UCSD-AML1 (cell line): Measurements from ENCODE around the gene MGAT4B.
"Not testable (repeated sequence)": the region's sequence is repeated elsewhere in the genome, so short reads cannot be mapped to it uniquely, and the experiment has no call there.

ENCODE experiments used
- DNase-seq: peaks from one replicate; lab custom pipeline; 2025; ENCODE audit not compliant: unreplicated experiment; lab: John Stamatoyannopoulos, UW

The MGAT4B gene

DNA sequence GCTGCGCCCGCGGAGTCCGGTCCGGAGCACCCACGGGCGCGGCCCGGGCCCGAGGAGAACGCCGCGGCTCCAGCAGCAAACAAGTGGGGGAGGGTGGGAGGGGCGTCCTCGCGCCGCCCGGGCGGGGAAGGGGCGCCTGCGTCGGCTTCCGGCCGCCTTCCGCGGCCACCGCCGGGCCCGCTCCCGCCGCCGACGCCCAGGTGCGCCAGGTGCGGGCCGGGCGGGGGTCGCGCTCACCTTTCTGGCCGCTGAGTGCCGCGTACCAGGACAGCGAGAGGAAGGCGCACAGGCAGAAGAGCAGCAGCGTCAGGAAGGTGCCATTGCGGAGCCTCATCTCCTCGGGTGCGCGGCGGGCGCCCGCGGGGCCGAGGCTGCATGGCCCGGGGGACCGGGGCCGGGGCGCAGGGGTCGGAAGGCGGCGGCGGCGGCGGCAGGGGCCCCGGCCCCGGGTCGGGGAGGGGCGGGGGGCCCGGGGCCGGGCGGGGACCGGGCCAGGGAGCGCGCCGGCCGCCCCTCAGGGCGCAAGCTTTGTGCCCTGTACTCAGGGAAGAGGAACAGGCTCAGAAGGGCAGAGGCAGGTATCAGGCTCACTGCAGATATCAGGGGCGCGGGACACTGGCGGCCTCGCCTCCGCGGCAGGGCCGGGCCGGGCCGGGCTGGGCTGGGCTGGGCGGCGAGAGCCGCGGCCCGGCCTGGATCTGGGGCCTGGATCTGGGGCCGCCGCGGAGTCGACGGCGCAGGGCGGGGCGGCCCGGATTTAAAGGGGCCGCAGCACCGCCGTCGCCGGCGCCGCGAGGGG, at the start of gene MGAT4B:
Gene MGAT4B, minus strand, starts transcription at position 617 of the 799 bp plus-strand sequence. Its CDS starts 283 bp downstream, at position 334.
- DNase-seq: peak; percentile 81

DNA sequence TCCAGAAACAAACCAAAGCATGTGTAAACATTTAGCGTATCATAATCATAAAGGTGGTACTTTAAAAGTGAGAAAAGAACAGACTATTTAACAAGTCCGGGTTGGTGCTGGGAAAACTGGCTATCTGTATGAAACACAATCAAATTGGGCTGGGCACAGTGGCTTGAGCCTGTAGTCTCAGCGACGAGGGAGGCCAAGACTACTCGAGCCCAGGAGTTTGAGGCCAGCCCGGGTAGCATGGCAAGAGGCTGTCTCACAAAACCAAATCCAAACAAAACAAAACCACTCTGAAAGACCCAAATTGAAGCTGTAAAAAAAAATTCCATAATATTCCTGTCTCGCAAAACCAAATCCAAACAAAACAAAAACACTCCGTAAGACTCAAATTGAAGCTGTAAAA, 47.7 kb upstream of the MGAT4B start:
- no peak for DNase-seq

DNA sequence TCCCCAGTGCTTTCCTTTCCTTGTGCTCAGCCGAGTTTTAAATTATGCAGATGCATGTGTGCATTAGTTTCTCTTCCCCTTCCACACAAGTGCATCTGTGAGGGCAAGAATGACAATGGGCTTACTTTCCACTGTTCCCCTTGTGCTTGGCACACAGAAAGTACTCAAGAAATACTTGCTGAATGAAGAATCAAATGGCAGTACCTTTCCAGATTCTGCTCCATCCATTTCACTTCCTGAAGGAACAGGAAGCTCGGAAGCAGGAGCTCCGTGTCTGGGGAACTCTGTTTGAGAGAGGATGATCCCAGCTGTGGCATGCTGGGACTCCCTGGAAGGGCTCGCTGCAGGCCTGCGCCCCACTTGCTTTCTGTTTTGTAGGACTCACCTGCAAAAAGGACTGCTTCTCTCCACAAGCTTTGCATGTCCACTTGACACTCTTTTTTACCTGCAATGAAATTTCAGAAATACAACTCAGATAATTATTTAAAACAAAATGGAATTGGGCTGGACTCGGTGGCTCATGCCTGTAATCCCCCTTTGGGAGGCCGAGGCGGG, 46.4 kb upstream of the MGAT4B start:
- DNase-seq: no peak

DNA sequence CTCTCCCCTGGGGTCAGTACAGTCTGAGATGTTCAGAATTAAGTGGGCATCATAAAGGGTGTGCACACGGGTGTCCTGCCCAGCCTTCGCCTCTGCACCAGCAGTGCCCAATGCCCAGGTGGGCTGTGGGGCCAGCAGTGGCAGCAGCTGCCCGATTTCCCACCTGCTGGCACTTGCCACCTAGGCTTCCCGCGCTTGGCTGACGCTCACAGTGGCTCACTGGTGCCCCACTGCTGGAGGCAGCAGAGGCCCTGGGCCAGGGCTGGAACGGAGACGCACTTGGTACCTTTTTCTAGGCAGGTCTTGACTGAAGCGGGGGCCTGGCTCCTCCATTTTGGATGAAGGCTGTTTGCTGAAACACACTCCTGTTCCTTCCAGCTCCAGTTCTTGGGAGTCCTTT, 35.0 kb upstream of the MGAT4B start:
- no peak for DNase-seq

DNA sequence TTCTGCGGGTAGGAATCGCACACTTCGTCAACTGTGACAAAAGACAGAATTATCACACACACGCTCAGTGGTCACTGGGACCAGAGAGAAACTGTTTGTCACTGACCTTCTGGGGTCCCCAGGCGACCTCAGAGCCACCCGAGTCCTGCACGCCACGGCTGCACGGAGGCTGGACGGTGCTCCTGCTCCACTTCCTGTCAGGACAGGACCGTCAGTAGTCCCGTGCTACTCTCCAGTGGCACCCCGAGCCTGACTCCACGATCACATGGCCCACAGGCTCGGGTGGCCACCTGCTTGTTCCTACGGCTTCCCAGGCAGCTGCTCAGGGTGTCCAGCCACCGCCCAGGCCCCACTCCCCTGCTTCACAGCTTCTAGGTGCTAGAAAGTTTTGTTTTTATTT, 34.1 kb upstream of the MGAT4B start:
- DNase-seq: no peak

DNA sequence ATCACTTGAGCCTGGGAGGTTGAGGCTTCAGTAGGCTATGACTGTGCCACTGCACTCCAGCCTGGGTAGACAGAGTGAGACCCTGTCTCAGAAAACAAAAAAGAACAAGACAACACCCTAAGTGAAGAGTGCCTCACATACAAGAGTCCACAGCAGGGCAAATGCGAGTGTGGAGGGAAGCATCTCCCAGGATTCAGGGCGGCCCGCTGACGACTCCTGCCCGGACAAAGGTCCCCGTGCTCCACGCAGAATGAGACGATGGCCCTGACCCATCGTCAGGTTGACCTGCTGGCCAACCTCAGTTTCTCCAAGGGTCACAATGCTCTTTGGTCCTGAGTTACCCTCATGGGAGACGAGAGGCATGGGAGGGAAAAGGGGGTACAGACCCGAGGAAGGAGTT, 33.7 kb upstream of the MGAT4B start:
- DNase-seq: no peak

DNA sequence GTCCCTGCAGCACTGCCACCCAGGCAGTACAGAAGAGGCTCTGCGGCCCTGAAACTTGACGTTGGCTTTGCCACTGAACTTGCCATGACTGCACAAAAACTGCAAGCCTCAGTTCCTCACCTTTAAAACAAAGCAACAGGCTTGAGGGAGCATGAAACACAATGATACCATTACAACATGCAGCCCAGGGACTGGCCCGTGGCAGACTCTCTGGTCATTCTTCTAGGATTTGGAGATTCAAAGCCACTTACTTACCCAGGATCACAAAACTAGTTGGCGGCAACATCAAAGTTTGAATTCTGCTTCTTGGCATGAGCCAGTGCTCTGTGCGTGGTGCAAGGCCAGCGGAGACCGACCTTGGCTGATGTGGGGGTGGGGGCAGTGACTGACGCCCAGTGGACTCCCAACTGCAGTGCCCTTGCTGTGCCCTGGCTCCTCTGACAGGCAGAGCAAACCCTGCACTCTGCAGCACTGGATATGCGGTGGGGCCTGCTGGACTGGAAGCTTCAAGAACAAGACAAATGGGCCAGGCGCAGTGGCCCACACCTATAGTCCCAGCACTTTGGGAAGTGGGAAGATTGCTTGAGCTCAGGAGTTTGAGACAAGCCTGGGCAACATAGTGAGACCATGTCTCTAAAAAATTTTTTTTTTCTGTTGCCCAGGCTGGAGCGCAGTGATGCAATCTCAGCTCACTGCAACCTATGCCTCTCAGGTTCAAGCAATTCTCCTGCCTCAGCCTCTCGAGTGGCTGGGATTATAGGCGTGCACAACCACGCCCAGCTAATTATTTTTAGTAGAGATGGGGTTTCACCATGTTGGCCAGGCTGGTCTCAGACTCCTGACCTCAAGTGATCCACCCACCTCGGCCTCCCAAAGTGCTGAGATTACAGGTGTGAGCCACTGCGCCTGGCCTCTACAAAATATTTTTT, 32.9 kb upstream of the MGAT4B start:
- no peak for DNase-seq

DNA sequence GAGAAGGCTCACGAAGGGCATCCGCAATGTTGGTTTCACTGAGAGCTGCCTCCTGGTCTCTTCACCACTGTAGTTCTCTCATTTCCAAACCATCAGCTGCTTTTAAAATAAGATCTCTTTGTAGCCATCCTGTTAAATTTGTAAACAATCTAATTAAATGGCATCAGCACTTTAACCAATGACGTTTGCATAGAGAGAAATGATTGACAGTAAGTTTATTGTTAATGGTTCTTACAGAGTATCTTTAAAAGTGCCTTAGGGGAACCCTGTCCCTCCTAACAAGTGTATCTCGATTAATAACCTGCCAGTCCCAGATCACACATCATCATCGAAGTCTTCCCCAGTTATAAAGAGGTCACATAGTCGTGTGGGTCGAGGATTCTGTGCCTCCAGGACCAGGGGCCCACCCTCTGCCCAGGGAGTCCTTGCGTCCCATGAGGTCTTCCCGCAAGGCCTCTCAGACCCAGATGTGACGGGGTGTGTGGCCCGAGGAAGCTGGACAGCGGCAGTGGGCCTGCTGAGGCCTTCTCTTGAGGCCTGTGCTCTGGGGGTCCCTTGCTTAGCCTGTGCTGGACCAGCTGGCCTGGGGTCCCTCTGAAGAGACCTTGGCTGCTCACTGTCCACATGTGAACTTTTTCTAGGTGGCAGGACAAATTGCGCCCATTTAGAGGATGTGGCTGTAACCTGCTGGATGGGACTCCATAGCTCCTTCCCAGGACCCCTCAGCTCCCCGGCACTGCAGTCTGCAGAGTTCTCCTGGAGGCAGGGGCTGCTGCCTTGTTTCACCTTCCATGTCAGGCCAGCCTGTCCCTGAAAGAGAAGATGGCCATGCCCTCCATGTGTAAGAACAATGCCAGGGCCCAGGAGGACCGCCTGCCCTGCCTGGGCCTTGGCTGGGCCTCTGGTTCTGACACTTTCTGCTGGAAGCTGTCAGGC, 30.7 kb upstream of the MGAT4B start:
- no peak for DNase-seq

DNA sequence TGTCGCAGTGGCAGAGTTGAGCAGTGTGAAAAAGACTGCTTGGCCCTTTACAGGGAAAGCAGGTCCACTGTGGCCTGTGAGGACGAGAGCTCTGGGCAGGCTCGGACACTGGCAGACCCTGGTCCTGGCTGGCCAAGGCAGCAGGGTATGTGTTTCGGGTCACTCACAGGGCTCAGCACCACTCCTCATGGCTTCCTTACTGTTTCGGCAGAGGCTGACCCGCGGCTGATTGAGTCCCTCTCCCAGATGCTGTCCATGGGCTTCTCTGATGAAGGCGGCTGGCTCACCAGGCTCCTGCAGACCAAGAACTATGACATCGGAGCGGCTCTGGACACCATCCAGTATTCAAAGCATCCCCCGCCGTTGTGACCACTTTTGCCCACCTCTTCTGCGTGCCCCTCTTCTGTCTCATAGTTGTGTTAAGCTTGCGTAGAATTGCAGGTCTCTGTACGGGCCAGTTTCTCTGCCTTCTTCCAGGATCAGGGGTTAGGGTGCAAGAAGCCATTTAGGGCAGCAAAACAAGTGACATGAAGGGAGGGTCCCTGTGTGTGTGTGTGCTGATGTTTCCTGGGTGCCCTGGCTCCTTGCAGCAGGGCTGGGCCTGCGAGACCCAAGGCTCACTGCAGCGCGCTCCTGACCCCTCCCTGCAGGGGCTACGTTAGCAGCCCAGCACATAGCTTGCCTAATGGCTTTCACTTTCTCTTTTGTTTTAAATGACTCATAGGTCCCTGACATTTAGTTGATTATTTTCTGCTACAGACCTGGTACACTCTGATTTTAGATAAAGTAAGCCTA, 29.8 kb upstream of the MGAT4B start:
- no peak for DNase-seq

DNA sequence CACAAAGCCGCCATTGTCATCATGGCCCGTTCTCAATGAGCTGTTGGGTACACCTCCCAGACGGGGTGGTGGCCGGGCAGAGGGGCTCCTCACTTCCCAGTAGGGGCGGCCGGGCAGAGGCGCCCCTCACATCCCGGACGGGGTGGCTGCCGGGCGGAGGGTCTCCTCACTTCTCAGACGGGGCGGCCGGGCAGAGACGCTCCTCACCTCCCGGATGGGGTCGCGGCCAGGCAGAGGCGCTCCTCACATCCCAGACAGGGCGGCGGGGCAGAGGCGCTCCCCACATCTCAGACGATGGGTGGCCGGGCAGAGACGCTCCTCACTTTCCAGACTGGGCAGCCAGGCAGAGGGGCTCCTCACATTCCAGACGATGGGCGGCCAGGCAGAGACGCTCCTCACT, 28.2 kb upstream of the MGAT4B start:
- DNase-seq: not testable (repeated sequence)

DNA sequence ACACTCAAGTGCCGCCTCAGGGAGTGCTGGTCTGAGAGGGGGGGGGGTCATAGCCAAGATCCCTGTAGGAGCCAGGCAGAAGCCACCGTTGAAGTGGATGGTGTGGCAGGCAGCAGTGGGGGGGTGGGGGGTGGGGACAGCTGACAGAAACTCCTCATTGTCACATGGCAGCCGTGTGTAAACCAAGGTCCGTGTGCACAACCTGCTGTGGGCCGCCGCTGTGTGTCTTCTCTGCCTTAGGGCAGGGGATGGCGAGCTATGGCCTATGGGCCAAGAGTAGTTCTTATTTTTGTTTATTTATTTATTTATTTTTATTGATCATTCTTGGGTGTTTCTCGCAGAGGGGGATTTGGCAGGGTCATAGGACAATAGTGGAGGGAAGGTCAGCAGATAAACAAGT, 27.5 kb upstream of the MGAT4B start:
- no peak for DNase-seq

DNA sequence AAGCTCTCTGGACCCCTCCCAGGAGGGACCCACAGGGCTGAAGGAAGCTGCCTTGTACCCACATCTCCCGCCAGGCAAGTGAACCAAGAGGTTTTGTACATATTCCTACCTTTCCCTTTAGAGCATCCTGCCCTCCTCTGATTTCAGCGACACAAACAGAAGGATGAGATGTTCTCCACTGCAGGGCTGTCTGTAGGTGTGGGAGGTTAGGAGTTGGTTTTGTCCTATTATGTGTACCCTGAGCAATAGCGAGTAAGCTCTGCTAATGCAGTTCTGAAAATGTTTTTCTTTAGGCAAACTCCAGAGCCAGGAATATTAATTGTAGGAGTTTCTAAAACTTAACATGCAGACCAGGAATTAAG, 27.0 kb upstream of the MGAT4B start:
- DNase-seq: no peak

DNA sequence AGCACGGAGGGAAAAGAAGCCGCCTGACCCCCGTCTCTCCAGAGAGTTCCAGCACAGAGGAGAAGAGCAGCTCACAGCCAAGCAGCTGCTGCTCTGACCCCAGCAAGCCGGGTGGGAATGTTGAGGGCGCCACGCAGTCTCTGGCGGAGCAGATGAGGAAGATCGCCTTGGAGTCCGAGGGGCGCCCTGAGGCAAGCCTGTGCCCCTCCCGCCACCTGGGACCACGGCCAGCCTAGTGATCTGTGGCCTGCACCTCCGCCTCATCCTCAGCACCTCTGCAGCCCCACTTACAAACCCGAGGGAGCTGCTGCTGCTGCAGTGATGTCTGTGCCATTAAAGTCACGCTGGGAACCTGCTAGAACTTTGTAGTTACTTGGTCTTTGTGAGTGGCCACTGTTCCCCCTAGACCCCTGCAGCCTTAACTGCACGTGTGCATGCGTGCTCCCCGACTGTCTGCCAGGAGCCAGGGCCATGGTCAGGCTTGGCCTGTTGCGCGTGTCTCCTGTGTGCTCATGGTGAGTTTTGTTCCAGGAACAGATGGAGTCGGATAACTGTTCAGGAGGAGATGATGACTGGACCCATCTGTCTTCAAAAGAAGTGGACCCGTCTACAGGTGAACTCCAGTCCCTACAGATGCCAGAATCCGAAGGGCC, 26.5 kb upstream of the MGAT4B start:
- DNase-seq: no peak

DNA sequence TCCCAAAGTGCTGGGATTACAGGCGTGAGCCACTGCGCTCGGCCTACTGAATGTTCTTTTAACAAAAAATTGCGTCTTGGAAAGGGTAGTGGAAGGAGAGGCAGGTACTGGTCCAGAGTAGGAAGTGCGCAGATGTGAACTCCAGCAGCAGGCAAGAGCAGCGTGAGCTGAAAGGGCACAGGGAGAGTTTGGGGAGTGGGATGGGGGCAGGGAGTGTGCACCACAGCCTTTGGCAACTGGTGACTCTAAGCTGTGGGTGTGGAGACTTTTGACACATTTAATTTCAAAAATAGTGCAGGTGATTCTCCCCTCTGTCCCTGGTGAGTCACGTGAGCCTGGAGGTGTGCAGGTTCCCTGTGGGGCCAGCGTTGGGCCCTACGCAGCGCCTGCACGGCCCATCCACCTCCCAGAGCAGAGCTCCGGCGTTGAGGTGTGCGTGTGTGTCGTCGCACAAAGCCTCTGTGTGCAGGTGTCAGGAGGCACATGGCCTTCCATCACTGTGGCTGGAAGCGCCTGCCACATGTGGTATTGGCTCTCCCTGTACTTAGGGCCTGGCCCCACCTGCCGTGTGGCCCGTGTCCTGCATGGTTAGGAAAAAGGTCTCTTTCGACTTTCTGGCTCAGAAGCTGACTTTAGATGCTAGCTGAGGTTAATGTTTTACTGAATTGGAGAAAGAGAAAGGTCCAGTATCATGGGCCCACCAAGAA, 25.5 kb upstream of the MGAT4B start:
- no peak for DNase-seq

DNA sequence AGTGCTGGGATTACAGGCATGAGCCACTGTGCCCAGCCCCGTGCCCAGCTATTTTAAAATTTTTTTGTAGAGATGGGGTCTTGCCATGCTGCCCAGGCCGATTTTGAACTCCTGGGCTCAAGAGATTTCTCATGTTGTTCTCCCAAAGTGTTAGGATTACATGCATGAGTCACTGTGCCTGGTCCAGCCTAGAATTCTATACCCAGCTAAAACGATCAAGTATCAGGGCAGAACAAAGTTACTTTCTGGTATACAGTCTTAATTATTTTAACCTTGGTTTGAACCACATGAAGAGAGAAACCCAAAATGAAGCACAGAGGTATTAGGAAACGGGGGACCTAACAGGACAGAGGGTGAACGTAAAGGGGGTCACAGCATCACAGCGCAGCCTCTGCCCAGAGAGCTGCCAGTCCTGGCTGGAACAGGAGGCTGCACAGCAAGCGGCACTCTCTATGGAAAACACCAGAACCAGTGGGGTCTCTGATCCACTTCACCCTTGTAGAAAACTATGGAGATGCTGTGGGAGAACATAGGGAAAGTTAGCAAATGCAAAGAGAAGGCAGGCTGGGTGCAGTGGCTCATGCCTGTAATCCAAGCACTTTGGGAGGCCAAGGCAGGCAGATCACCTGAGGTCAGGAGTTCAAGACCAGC, 24.3 kb upstream of the MGAT4B start:
- no peak for DNase-seq

DNA sequence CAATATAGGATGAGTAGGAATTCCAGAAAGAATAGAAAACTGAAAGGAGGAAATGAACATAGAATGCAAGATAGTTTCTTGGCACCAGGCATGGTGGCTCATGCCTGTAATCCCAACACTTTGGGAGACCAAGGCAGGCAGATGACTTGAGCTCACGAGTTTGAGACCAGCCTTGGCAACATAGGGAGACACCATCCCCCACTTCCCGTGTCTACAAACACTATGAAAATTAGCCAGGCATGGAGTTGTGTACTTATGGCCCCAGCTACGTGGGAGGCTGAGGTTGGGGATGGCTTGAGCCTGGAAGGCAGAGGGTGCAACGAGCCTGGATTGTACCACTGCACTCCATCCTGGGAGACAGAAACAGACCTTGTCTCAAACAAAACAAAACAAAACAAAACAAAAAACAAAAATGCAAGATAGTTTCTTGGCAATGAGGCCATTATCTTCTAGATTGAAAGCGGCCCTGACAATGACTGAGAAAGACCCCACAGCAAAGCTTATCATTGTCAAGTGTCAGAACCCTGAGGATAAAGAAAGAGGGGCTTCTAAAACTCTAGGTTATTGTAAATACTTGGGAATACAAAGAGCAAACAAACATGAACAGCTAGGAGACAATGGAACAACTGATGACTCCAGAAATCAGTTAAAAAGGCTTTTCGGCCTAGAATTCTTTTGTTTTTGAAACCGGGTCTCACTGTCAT, 23.2 kb upstream of the MGAT4B start:
- DNase-seq: no peak

DNA sequence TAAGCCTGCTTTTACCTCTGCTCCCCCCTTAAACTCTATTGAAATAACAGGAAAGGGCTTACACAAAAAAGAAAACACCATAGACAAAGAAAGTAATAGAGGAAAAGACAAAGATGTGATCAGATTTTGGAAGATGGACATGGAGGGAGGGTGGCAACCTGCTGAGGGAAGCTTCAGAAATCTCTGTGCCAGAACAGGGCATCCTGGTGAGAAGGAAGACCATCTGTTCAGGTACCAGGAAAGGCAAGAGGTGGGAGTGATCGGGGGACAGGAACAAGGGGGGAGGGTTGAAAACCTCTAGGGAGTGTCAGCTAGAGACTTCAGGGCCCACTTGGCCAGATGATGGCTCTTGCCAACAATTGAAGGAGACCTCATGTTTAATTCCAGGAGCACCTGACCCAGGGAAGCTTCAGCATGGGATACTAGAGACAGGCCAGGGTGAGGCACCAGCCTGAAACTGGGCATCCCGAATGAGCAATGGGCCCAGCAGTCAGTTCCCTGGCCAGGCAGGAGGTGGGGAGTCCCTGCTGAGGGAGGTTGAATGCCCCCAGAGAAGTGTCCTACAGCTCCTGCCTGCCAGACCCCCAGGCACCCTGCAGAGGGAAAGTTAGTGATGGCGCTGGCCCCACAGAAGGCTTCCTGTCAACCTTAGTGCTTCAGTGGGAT, 22.2 kb upstream of the MGAT4B start:
- DNase-seq: no peak
